NCI-H524 treated with DMSO at 0.1 percent for 48 hours (cell line): ENCODE data around the gene CTXN1.
"Not testable (repeated sequence)": the region's sequence is repeated elsewhere in the genome, so short reads cannot be mapped to it uniquely, and the experiment has no call there.

Experiments
- DNase-seq: peaks from one replicate; lab custom pipeline; 2025; lab: John Stamatoyannopoulos, UW

The CTXN1 gene

GRCh38 chr19:7944177-7944761 lies 18.3 kb upstream of the CTXN1 start:
- peak; percentile 28 for DNase-seq

- DNase-seq = peak; percentile 99
These were observed 17.7 kb upstream of the CTXN1 start, which contains the start of gene TIMM44 for GRCh38 chr19:7943444-7944176. TSS of gene TIMM44 (minus strand) at chr19:7943666. CDS start at chr19:7943651, 15 bp downstream.

GRCh38 chr19:7942981-7943443 lies 17.1 kb upstream of the CTXN1 start:
- DNase-seq = no peak

- no peak for DNase-seq
These were observed 16.1 kb upstream of the CTXN1 start for GRCh38 chr19:7941895-7942596.

GRCh38 chr19:7940841-7941240 lies 14.9 kb upstream of the CTXN1 start:
- DNase-seq = no peak

- no peak for DNase-seq
These were observed 8.8 kb upstream of the CTXN1 start for GRCh38 chr19:7934766-7935165.

- no peak for DNase-seq
These were observed 8.1 kb upstream of the CTXN1 start for GRCh38 chr19:7933828-7934725.

GRCh38 chr19:7933411-7933810 lies 7.5 kb upstream of the CTXN1 start:
- no peak for DNase-seq

GRCh38 chr19:7932930-7933300 lies 7.0 kb upstream of the CTXN1 start:
- no peak for DNase-seq

- DNase-seq = no peak
These were observed 6.5 kb upstream of the CTXN1 start for GRCh38 chr19:7932276-7932929.

- DNase-seq = no peak
These were observed 5.5 kb upstream of the CTXN1 start for GRCh38 chr19:7931221-7932061.

GRCh38 chr19:7930765-7931164 lies 4.8 kb upstream of the CTXN1 start:
- no peak for DNase-seq

- not testable (repeated sequence) for DNase-seq
These were observed 4.1 kb upstream of the CTXN1 start for GRCh38 chr19:7930030-7930429.

GRCh38 chr19:7928741-7929701 lies 3.1 kb upstream of the CTXN1 start:
- DNase-seq = no peak

- no peak for DNase-seq
These were observed 2.4 kb upstream of the CTXN1 start for GRCh38 chr19:7928334-7928706.

- DNase-seq = no peak
These were observed 1.8 kb upstream of the CTXN1 start for GRCh38 chr19:7927605-7928333.

- no peak for DNase-seq
These were observed 1.0 kb upstream of the CTXN1 start for GRCh38 chr19:7926727-7927604.
